Measurements from ENCODE around the gene SLC25A21. TPM values are rescaled to one million over a fixed set of nuclear protein-coding genes. Genes with fewer than 3 reads are reported as not detected.

Gene SLC25A21
- total RNA-seq, 2 experiments from 2014 or later: not detected

- Histone ChIP-seq H3K4me3 (ENCODE audit: low read length) (no peak overlapping the region), H3K36me3 (ENCODE audit: insufficient read depth, low read length) (no peaks in the 10 kb centered on the region), H3K27me3 (ENCODE audit: control insufficient read depth in 1 of 2, insufficient read depth in 2 of 2, low read length in 2 of 2) (no peaks in the 10 kb centered on the region), H3K27ac (ENCODE audit: low read depth in 1 of 2, low read length in 2 of 2) (no peak overlapping the region), H3K9me3 (ENCODE audit: control insufficient read depth in 1 of 2, insufficient read depth in 1 of 2, low read length in 2 of 2) (peaks cover 0 to 3% of the 10 kb centered on the region in 2 experiments), H3K4me1 (ENCODE audit: insufficient read depth, low read length) (no peaks in the 10 kb centered on the region)
- no peak for TF ChIP-seq CTCF (IDR thresholded peaks at IDR 0.05)
- H3K9me3 Mint-ChIP-seq: peaks cover 4% of the 10 kb centered on the region
- no peak overlapping the region for H3K27ac Mint-ChIP-seq
- POLR2A ChIA-PET: no interaction called here
- intact Hi-C loops (cut with DNase I, micrococcal nuclease): no loop called here
- H3K4me3 Mint-ChIP-seq: no peak overlapping the region
- CTCF ChIA-PET: no interaction called here
- ATAC-seq (ENCODE audit: poor library complexity) (no peak), DNase-seq (no peak)
- no peaks in the 10 kb centered on the region for H3K36me3 Mint-ChIP-seq (ENCODE audit: low read depth)
- H3K27me3 Mint-ChIP-seq: no peaks in the 10 kb centered on the region
- no peaks in the 10 kb centered on the region for H3K4me1 Mint-ChIP-seq (ENCODE audit: low read depth)
These were observed 244.0 kb downstream of the SLC25A21 start for GRCh38 chr14:36928432-36928831.

GRCh38 chr14:36925094-36925493 lies 247.3 kb downstream of the SLC25A21 start:
- Histone ChIP-seq H3K4me3 (ENCODE audit: low read length) (no peak overlapping the region), H3K27ac (ENCODE audit: low read depth in 1 of 2, low read length in 2 of 2) (no peak overlapping the region), H3K4me1 (ENCODE audit: insufficient read depth, low read length) (no peaks in the 10 kb centered on the region), H3K36me3 (ENCODE audit: insufficient read depth, low read length) (no peaks in the 10 kb centered on the region), H3K27me3 (ENCODE audit: control insufficient read depth in 1 of 2, insufficient read depth in 2 of 2, low read length in 2 of 2) (no peaks in the 10 kb centered on the region), H3K9me3 (ENCODE audit: control insufficient read depth in 1 of 2, insufficient read depth in 1 of 2, low read length in 2 of 2) (peaks cover 0 to 3% of the 10 kb centered on the region in 2 experiments)
- Mint-ChIP-seq H3K9me3 (peaks cover 6% of the 10 kb centered on the region), H3K4me1 (ENCODE audit: low read depth) (no peaks in the 10 kb centered on the region), H3K27me3 (no peaks in the 10 kb centered on the region), H3K27ac (no peak overlapping the region), H3K4me3 (no peak overlapping the region), H3K36me3 (ENCODE audit: low read depth) (no peaks in the 10 kb centered on the region)
- ATAC-seq (ENCODE audit: poor library complexity): no peak
- POLR2A ChIA-PET: no interaction called here
- no peak for DNase-seq
- TF ChIP-seq CTCF (IDR thresholded peaks at IDR 0.05): no peak
- CTCF ChIA-PET: no interaction called here
- intact Hi-C loops (cut with DNase I, micrococcal nuclease): no loop called here

- Histone ChIP-seq H3K4me3 (ENCODE audit: low read length) (no peak overlapping the region), H3K9me3 (ENCODE audit: control insufficient read depth in 1 of 2, insufficient read depth in 1 of 2, low read length in 2 of 2) (no peaks in the 10 kb centered on the region), H3K36me3 (ENCODE audit: insufficient read depth, low read length) (no peaks in the 10 kb centered on the region), H3K27ac (ENCODE audit: low read depth in 1 of 2, low read length in 2 of 2) (no peak overlapping the region), H3K4me1 (ENCODE audit: insufficient read depth, low read length) (no peaks in the 10 kb centered on the region), H3K27me3 (ENCODE audit: control insufficient read depth in 1 of 2, insufficient read depth in 2 of 2, low read length in 2 of 2) (no peaks in the 10 kb centered on the region)
- no peak for ATAC-seq (ENCODE audit: poor library complexity)
- ChIA-PET CTCF (no interaction called here), POLR2A (no interaction called here)
- Mint-ChIP-seq H3K27ac (no peak overlapping the region), H3K4me1 (ENCODE audit: low read depth) (no peaks in the 10 kb centered on the region), H3K9me3 (peaks cover 2% of the 10 kb centered on the region), H3K4me3 (no peak overlapping the region), H3K36me3 (ENCODE audit: low read depth) (no peaks in the 10 kb centered on the region), H3K27me3 (peaks cover 5% of the 10 kb centered on the region)
- no peak for DNase-seq
- intact Hi-C loops (cut with DNase I, micrococcal nuclease): no loop called here
- no peak for TF ChIP-seq CTCF (IDR thresholded peaks at IDR 0.05)
These were observed 255.7 kb downstream of the SLC25A21 start for GRCh38 chr14:36916668-36917067.

Measured in CD4-positive, alpha-beta T cell (primary cell).